OCI-LY1 (cell line): ENCODE data around the gene PLVAP.

Source experiments
- EZH2 ChIP-seq: fragments of 200-600 bp; sonication (generic), shearing (Covaris generic); IDR thresholded peaks from 2 replicates; pipeline ENCODE4 v1.8.0; 2017; ENCODE audit warnings: borderline replicate concordance, mixed run types, mild to moderate bottlenecking, antibody characterized with exemption, low read length, moderate library complexity, mixed read lengths
- TF ChIP-seq, protein P1 (sequence below): fragments of 200-600 bp; sonication (generic), shearing (Covaris generic); IDR thresholded peaks from 2 replicates; pipeline ENCODE4 v1.5.1; 2017; ENCODE audit warnings: mild to moderate bottlenecking, antibody characterized with exemption, low read length, moderate library complexity, mixed read lengths

DNA sequence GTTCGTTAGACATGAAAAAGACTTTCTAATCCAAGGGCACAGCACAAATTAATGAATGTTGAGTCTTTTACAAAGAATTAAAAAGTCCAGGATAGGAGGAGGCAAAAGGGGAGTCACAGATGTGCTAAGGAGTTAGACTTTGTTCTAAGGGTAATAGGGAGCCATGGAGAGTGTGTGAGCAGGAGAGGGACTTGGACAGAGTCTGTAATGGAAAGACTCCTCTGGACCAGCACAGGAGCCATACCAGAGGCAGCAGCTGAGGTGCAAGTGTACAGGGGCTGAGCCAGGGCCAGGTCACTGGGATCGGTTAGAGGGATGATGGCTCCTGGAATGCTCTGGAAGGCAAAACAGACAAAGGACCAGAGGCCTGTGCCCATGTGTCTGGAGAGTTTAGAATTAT, 29.3 kb downstream of the PLVAP start:
- TF ChIP-seq, protein P1, sequence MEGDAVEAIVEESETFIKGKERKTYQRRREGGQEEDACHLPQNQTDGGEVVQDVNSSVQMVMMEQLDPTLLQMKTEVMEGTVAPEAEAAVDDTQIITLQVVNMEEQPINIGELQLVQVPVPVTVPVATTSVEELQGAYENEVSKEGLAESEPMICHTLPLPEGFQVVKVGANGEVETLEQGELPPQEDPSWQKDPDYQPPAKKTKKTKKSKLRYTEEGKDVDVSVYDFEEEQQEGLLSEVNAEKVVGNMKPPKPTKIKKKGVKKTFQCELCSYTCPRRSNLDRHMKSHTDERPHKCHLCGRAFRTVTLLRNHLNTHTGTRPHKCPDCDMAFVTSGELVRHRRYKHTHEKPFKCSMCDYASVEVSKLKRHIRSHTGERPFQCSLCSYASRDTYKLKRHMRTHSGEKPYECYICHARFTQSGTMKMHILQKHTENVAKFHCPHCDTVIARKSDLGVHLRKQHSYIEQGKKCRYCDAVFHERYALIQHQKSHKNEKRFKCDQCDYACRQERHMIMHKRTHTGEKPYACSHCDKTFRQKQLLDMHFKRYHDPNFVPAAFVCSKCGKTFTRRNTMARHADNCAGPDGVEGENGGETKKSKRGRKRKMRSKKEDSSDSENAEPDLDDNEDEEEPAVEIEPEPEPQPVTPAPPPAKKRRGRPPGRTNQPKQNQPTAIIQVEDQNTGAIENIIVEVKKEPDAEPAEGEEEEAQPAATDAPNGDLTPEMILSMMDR = no peak
- no peak for TF ChIP-seq EZH2
